Measurements from ENCODE around the gene FAM210A. TPM values are rescaled to one million over a fixed set of nuclear protein-coding genes. Genes with fewer than 3 reads are reported as not detected.
"Not testable (repeated sequence)": the region's sequence is repeated elsewhere in the genome, so short reads cannot be mapped to it uniquely, and the experiment has no call there.

Gene FAM210A
- total RNA-seq, 1 donor = 8.6 TPM

- not testable (repeated sequence) for H3K27me3 ChIP-seq (ENCODE audit: insufficient read depth, low read length); H3K4me1 ChIP-seq (ENCODE audit: insufficient read depth, low read length); H3K4me3 ChIP-seq (ENCODE audit: low read length); H3K9me3 ChIP-seq (ENCODE audit: low read depth, low read length)
Observed at GRCh38 chr18:13677350-13677749, 49.0 kb downstream of the FAM210A start.

GRCh38 chr18:13676471-13676870 is 49.9 kb downstream of the FAM210A start:
- no peaks in the 10 kb centered on the region for H3K9me3 ChIP-seq (ENCODE audit: low read depth, low read length)
- no peaks in the 10 kb centered on the region for H3K4me1 ChIP-seq (ENCODE audit: insufficient read depth, low read length)
- H3K4me3 ChIP-seq (ENCODE audit: low read length) = no peak overlapping the region
- H3K27me3 ChIP-seq (ENCODE audit: insufficient read depth, low read length) = no peaks in the 10 kb centered on the region

- Histone ChIP-seq H3K4me1 (ENCODE audit: insufficient read depth, low read length) (no peaks in the 10 kb centered on the region), H3K4me3 (ENCODE audit: low read length) (no peak overlapping the region), H3K27me3 (ENCODE audit: insufficient read depth, low read length) (no peaks in the 10 kb centered on the region), H3K9me3 (ENCODE audit: low read depth, low read length) (no peaks in the 10 kb centered on the region)
Observed at GRCh38 chr18:13672657-13673056, 53.7 kb downstream of the FAM210A start.

GRCh38 chr18:13661779-13662256 is 64.5 kb downstream of the FAM210A start:
- no peaks in the 10 kb centered on the region for H3K27me3 ChIP-seq (ENCODE audit: insufficient read depth, low read length)
- H3K4me1 ChIP-seq (ENCODE audit: insufficient read depth, low read length) = no peaks in the 10 kb centered on the region
- no peaks in the 10 kb centered on the region for H3K9me3 ChIP-seq (ENCODE audit: low read depth, low read length)
- no peak overlapping the region for H3K4me3 ChIP-seq (ENCODE audit: low read length)

GRCh38 chr18:13661051-13661778 is 65.1 kb downstream of the FAM210A start:
- no peaks in the 10 kb centered on the region for H3K9me3 ChIP-seq (ENCODE audit: low read depth, low read length)
- H3K4me1 ChIP-seq (ENCODE audit: insufficient read depth, low read length) = no peaks in the 10 kb centered on the region
- no peak overlapping the region for H3K4me3 ChIP-seq (ENCODE audit: low read length)
- no peaks in the 10 kb centered on the region for H3K27me3 ChIP-seq (ENCODE audit: insufficient read depth, low read length)

GRCh38 chr18:13660510-13660909 is 65.8 kb downstream of the FAM210A start:
- Histone ChIP-seq H3K4me3 (ENCODE audit: low read length) (no peak overlapping the region), H3K4me1 (ENCODE audit: insufficient read depth, low read length) (no peaks in the 10 kb centered on the region), H3K27me3 (ENCODE audit: insufficient read depth, low read length) (no peaks in the 10 kb centered on the region), H3K9me3 (ENCODE audit: low read depth, low read length) (no peaks in the 10 kb centered on the region)

DNA sequence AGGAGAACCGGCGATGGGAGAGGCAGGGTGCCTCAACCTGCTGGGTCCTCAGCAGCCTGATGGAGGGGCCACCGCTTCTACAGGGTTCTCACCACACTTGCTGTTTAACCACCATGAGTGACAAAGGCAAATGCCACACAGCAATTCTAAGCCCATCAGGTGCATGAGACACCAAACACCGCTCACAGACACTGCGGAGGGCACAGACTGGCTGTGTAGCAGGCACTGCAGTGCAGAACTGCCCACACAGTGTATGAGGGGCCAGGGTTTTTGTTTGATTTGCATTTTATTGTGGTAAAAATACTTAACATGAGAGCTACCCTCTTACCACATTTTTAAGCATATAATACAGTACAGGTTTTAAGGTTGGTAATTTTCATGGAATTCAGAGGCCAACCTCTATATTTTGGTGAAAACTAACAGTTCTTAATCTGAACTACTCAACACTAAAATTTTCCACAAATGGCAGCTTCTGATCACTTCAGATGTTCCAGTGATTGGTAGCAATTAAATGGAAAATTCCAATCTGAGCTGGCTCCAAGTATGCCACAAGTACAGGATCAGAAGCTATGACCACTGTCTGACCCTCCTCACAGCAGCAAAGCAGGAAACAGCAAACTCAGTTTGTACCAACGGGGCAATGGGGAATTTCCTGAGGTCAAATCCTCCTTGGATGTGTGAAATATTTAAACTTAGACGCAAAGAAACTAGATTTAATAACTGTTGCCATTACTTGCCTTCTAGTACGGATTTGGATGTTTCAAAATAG is 67.7 kb downstream of the FAM210A start:
- Histone ChIP-seq H3K9me3 (ENCODE audit: low read depth, low read length) (no peaks in the 10 kb centered on the region), H3K4me1 (ENCODE audit: insufficient read depth, low read length) (no peaks in the 10 kb centered on the region), H3K4me3 (ENCODE audit: low read length) (no peak overlapping the region), H3K27me3 (ENCODE audit: insufficient read depth, low read length) (no peaks in the 10 kb centered on the region)

DNA sequence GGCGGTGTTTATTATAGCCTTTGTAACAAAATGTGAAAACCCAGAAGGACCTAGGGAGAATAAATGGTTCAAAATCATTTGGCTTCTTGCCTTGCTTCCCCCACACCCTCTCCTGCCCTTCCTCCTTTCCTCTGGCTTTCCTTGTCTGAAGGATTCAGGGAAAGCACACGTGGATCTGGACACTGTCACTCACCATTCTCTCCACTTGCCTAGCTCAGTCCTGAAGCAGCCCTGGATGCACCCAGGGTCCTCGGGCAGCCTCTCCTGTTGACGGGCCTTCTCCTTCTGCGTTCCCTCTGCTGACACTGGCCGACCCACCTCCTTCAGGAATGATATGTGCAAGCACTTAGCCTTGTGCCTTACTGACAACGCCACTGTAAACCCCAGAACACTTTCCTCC is 68.4 kb downstream of the FAM210A start:
- H3K27me3 ChIP-seq (ENCODE audit: insufficient read depth, low read length) = no peaks in the 10 kb centered on the region
- no peaks in the 10 kb centered on the region for H3K4me1 ChIP-seq (ENCODE audit: insufficient read depth, low read length)
- H3K4me3 ChIP-seq (ENCODE audit: low read length) = no peak overlapping the region
- H3K9me3 ChIP-seq (ENCODE audit: low read depth, low read length) = no peaks in the 10 kb centered on the region

- Histone ChIP-seq H3K4me1 (ENCODE audit: insufficient read depth, low read length) (no peaks in the 10 kb centered on the region), H3K4me3 (ENCODE audit: low read length) (no peak overlapping the region), H3K27me3 (ENCODE audit: insufficient read depth, low read length) (no peaks in the 10 kb centered on the region), H3K9me3 (ENCODE audit: low read depth, low read length) (no peaks in the 10 kb centered on the region)
Observed at GRCh38 chr18:13653746-13654433, 72.5 kb downstream of the FAM210A start.

DNA sequence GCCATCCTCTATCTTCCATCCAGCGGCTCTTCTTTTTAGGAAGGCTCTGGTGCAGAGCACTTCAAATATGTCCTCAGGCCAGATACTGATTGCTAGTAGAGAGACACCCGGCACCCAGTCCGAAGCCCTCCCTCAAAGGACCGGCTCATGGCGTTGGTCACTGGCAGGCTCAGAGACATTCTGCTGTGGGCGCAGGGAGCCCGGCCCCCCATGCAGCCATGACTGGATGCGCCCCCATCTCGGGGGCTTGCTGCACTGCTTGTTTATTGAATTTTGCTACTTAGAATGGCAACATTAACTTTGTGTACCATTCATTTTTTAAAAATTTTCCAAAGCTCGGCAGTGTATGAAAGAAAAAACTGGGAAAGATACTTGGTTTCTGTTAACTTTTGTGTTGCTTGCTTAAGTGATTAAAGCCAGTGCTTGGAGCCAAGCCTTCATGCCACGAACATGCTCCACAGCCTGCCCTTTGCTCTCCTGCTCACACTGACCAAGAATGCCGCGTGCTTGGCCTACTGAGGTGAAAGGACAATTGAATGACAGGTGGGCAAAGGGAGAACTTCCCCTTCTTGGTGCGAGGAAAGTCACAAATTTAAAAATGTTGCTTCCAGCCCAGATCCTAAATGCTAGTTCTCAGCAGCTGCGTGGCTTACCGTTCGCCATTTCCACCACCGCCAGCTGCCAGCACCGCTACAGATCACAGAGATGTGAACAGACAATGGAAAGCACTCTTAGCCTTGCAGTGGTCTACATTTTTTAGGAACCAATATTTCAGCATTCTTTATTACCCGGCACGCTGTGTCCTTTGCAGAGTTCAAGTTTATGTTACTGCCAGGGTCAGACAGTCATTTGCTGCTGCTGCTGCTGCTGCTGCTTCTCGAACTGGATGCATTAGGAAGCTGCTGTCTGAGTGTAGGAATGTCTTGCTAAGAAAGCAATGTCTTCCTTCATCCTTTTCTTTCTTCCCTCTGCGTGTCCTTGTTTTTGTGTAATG is 76.7 kb downstream of the FAM210A start:
- no peak overlapping the region for H3K4me3 ChIP-seq (ENCODE audit: low read length)
- H3K4me1 ChIP-seq (ENCODE audit: insufficient read depth, low read length) = no peaks in the 10 kb centered on the region
- no peaks in the 10 kb centered on the region for H3K9me3 ChIP-seq (ENCODE audit: low read depth, low read length)
- H3K27me3 ChIP-seq (ENCODE audit: insufficient read depth, low read length) = no peaks in the 10 kb centered on the region

- H3K27me3 ChIP-seq (ENCODE audit: insufficient read depth, low read length) = no peaks in the 10 kb centered on the region
- no peak overlapping the region for H3K4me3 ChIP-seq (ENCODE audit: low read length)
- no peaks in the 10 kb centered on the region for H3K4me1 ChIP-seq (ENCODE audit: insufficient read depth, low read length)
- no peaks in the 10 kb centered on the region for H3K9me3 ChIP-seq (ENCODE audit: low read depth, low read length)
Observed at GRCh38 chr18:13647761-13648160, 78.6 kb downstream of the FAM210A start.

DNA sequence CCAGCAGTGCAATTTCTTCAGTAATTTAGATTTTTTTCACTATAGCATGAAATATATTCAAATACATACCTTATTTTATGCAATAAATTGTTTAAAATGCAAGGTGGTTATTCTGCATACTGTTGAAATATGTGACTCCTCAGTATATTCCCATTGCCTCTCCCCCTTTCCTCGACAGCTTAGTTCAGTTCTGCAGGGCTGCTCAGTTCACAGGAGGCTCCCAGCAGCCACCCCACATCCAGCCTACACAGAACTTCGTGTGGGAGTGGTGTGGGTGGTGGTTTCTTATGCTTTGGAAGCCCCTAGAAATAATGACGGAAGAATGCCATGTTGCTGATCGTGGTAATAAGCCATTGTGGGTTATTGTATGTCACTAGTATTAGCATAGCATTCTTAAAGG is 79.7 kb downstream of the FAM210A start:
- no peaks in the 10 kb centered on the region for H3K4me1 ChIP-seq (ENCODE audit: insufficient read depth, low read length)
- no peaks in the 10 kb centered on the region for H3K9me3 ChIP-seq (ENCODE audit: low read depth, low read length)
- H3K27me3 ChIP-seq (ENCODE audit: insufficient read depth, low read length) = no peaks in the 10 kb centered on the region
- H3K4me3 ChIP-seq (ENCODE audit: low read length) = no peak overlapping the region

- Histone ChIP-seq H3K27me3 (ENCODE audit: insufficient read depth, low read length) (peaks cover 4% of the 10 kb centered on the region), H3K9me3 (ENCODE audit: low read depth, low read length) (no peaks in the 10 kb centered on the region), H3K4me1 (ENCODE audit: insufficient read depth, low read length) (peaks cover 6% of the 10 kb centered on the region), H3K4me3 (ENCODE audit: low read length) (no peak overlapping the region)
Observed at GRCh38 chr18:13645093-13645492, 81.3 kb downstream of the FAM210A start.

DNA sequence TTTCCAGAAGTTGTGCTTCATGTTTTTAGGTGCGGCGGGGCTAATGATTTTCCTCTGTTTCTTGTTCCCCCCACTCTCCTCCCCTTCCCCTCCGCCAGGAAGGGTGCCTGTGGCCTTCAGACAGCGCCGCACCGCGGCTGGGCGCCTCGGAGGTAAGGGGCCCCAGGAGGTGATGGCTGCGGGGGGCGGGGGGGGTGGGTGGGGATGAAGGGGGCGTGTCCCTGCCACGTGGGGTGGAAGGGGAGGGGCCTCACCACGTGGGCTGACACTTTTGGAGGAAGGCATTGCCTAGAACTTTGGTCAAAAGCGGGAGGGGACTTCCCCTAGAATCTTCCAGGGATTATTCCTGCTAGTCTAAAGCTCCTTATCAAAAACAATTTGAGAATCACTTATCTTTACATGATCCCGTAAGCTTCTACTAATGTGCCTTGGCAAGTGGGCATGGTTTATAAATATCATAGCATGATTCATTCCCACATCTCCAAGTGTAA is 83.1 kb downstream of the FAM210A start:
- Histone ChIP-seq H3K27me3 (ENCODE audit: insufficient read depth, low read length) (peaks cover 4% of the 10 kb centered on the region), H3K9me3 (ENCODE audit: low read depth, low read length) (no peaks in the 10 kb centered on the region), H3K4me3 (ENCODE audit: low read length) (no peak overlapping the region), H3K4me1 (ENCODE audit: insufficient read depth, low read length) (peaks cover 6% of the 10 kb centered on the region)
